H1 (cell line): ENCODE measurements around the gene FAM200B. TPM values are rescaled to one million over a fixed set of nuclear protein-coding genes. Genes with fewer than 3 reads are reported as not detected.

Source experiments
- ASH2L ChIP-seq: fragments of 200-600, 300-600 bp; sonication (generic); IDR thresholded peaks from one replicate; pipeline ENCODE4 v1.7.1; 2017; ENCODE audit warnings: low read length
- BRCA1 ChIP-seq: IDR thresholded peaks from 2 replicates; pipeline ENCODE4 v1.6.1; 2012; ENCODE audit warnings: low read depth, low read length, improper control_type of control experiment
- CHD2 ChIP-seq: IDR thresholded peaks from 2 replicates; pipeline ENCODE4 v1.6.1; 2012; ENCODE audit warnings: low read length, improper control_type of control experiment
- EGR1 ChIP-seq: IDR thresholded peaks from 2 replicates; pipeline ENCODE4 v1.6.1; 2011; ENCODE audit warnings: low read depth, low read length, borderline replicate concordance
- GABPA ChIP-seq: IDR thresholded peaks from 2 replicates; pipeline ENCODE4 v1.6.1; 2011; ENCODE audit warnings: mild to moderate bottlenecking, low read length, moderate library complexity, borderline replicate concordance; ENCODE audit not compliant: insufficient read depth
- KDM4A ChIP-seq: IDR thresholded peaks from one replicate; pipeline ENCODE4 v1.7.1; 2012; ENCODE audit warnings: low read depth, mild to moderate bottlenecking, moderate library complexity, low read length, inconsistent platforms; ENCODE audit not compliant: severe bottlenecking
- NRF1 ChIP-seq: IDR thresholded peaks from 2 replicates; pipeline ENCODE4 v1.6.1; 2011; ENCODE audit warnings: mild to moderate bottlenecking, low read depth, low read length, improper control_type of control experiment
- SIN3A ChIP-seq, 2 experiments: IDR thresholded peaks in 1 of 2; conservative IDR thresholded peaks in 1 of 2; 2 replicates each; pipeline ENCODE4 v1.6.1; 2011 to 2012; ENCODE audit warnings: low read length in 2 of 2, improper control_type of control experiment in 1 of 2, low read depth in 1 of 2, mild to moderate bottlenecking in 1 of 2
- SP1 ChIP-seq: IDR thresholded peaks from 2 replicates; pipeline ENCODE4 v1.6.1; 2011; ENCODE audit warnings: low read depth, low read length
- YY1 ChIP-seq: IDR thresholded peaks from 2 replicates; pipeline ENCODE4 v1.6.1; 2011; ENCODE audit warnings: low read depth, mild to moderate bottlenecking, low read length
- polyA plus RNA-seq, 7 experiments: library from polyadenylated mRNA; depleted of rRNA in 3 of 7; stranded (reverse) in 5 of 7; unstranded in 2 of 7; fragments of >200 nt in 5 of 7; fragments of 200-250 nt in 2 of 7; gene quantifications; 1 replicate in 5 of 7; 2 replicates in 1 of 7; 4 replicates in 1 of 7; pipeline versions ENCODE4 v1.2.1 to v1.2.3, GENCODE V29; 2011 to 2013; ENCODE audit warnings: missing spikeins in 2 of 7, mixed read lengths in 2 of 7
- total RNA-seq: library from RNA; stranded (reverse); fragmentation: NEBNext Ultra II Directional; extraction: Animal tissue kit (Norgen Biotek cat#: 25700); gene quantifications from 2 replicates; pipeline ENCODE4 v1.2.1, GENCODE V29; 2021
- TF ChIP-seq, protein P1 (sequence below), 3 experiments: IDR thresholded peaks; 1 replicate in 2 of 3; 2 replicates in 1 of 3; pipeline versions ENCODE4 v1.5.1 to v1.6.1; 2011; ENCODE audit warnings: low read length in 3 of 3, mild to moderate bottlenecking in 3 of 3, inconsistent platforms in 2 of 3, low read depth in 1 of 3, moderate library complexity in 1 of 3; ENCODE audit not compliant: insufficient read depth in 1 of 3; ENCODE audit errors: control extremely low read depth in 1 of 3

The FAM200B gene
- total and polyA plus RNA-seq, 2 of the 8 experiments (the other 6 are each of a cell fraction or from before 2014, with no cell fraction given), result 10.7 to 23.7 TPM

DNA sequence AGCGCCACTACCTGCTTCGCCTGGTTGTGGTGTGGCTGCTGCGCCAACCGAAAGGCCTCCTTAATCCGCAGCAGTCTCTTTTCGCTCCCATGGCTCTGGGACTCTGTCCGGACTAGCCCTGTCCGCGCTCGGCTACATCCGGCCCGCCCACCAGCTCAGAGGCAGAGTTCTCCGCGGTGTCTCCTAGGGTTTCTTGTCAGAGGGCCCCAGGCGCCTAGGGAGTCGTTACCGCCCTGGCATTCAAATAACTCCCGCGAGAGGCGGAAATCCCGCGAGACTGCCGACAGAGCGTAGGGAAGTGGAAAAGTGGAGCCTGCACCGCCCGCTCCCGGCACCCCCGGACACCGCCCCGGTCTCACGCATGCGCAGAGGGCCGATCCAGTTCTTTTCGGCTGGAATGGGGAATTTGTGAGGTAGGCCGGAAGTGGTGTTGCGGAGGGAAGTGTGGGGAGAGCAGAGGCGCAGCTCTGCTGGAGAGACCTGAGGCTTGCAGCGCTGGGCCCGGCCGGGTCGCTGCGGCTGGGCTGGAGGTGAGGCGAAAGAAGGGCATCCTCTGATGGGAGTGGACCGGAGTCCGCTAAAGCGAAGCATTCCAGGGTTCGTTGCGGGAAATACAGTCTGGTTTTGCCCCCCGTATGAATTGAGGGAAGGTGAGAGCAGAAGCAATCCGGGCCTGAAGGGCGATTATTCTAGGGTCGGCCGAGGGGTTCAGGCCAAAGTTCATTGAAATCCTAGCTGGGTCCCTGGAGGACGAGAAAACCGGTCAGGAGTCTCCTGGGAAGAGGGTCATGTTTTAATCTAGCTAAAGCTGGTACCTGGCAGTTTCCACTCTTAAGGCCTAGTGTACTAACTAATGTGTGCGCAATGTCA, at the start of gene FAM200B (continued):
- peak; percentile 97 for TF ChIP-seq NRF1
- TF ChIP-seq BRCA1, result peak; percentile 99
- peak; percentile 16; the same call in 1 of the 2 replicates for TF ChIP-seq EGR1
- TF ChIP-seq, protein P1, sequence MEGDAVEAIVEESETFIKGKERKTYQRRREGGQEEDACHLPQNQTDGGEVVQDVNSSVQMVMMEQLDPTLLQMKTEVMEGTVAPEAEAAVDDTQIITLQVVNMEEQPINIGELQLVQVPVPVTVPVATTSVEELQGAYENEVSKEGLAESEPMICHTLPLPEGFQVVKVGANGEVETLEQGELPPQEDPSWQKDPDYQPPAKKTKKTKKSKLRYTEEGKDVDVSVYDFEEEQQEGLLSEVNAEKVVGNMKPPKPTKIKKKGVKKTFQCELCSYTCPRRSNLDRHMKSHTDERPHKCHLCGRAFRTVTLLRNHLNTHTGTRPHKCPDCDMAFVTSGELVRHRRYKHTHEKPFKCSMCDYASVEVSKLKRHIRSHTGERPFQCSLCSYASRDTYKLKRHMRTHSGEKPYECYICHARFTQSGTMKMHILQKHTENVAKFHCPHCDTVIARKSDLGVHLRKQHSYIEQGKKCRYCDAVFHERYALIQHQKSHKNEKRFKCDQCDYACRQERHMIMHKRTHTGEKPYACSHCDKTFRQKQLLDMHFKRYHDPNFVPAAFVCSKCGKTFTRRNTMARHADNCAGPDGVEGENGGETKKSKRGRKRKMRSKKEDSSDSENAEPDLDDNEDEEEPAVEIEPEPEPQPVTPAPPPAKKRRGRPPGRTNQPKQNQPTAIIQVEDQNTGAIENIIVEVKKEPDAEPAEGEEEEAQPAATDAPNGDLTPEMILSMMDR (IDR thresholded peaks at IDR 0.05; ENCODE audit: control extremely low read depth in 1 of 3, insufficient read depth in 1 of 3, low read depth in 1 of 3, low read length in 3 of 3), result peak in 1 of 3 experiments; percentile 26; a peak in 1 of 4 replicates
- peak; percentile 93 for TF ChIP-seq ASH2L
- peak; percentile 82; the same call in 1 of the 2 replicates for TF ChIP-seq GABPA
- TF ChIP-seq KDM4A, result peak; percentile 98
- TF ChIP-seq SIN3A (conservative IDR thresholded peaks at IDR 0.05 in 1 of 2, IDR thresholded peaks at IDR 0.05 in 1 of 2; ENCODE audit: low read depth in 1 of 2, low read length in 2 of 2), result peak; percentile 80 to 88; a peak in 2 of 4 replicates
- no peak for TF ChIP-seq YY1
- TF ChIP-seq CHD2, result peak; percentile 100
- TF ChIP-seq SP1, result 0 out of 2 replicates have a peak, but pooled peaks have one; percentile 13
